Stimulated activated CD8-positive, alpha-beta memory T cell treated with anti-CD3 and anti-CD28 coated beads, Interleukin-4, amount 100 ng/mL, for 48 hours (primary cell): ENCODE results near the gene GRAMD1A.
"Not testable (repeated sequence)": the region's sequence is repeated elsewhere in the genome, so short reads cannot be mapped to it uniquely, and the experiment has no call there.

Experiments used
- DNase-seq: peaks from one replicate; pipeline ENCODE4 v3.0.0-alpha.2; 2020

Gene GRAMD1A

DNA sequence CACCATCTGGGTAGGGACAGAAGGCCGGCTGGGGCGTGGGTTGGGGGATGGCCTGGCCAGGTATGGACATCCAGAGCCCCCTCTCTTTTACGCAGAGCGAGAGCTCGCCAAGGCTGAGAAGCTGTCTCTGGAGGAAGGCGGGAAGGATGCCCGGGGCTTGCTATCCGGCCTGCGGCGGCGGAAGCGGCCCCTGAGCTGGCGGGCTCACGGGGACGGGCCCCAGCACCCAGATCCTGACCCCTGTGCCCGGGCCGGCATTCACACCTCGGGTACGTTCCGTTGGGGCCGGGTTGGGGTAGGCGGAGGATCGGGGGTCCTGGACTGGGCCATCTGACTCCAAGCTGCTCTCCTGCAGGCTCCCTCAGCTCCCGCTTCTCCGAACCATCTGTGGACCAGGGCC is 21.5 kb downstream of the GRAMD1A start:
- no peak for DNase-seq

DNA sequence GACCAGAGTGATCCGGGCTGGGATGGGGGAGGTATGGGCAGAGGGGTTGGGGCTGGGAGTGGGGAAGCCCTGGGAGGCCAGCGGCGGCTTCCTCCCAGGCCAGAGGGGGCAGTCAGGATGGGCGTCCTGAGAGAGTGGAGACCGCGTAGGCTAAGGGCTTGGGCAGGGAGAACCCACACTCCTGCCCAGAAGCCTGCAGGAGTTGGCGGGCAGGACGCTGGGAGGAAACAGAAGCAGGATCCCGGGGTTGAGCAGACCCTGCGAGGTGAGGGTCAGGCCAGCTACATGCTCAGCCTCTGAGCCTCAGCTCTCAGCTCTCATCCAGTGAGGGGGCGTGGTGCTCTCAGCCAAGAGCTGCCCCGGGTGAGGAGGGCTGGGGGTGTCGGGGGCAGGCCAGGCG is 22.3 kb downstream of the GRAMD1A start:
- no peak for DNase-seq

DNA sequence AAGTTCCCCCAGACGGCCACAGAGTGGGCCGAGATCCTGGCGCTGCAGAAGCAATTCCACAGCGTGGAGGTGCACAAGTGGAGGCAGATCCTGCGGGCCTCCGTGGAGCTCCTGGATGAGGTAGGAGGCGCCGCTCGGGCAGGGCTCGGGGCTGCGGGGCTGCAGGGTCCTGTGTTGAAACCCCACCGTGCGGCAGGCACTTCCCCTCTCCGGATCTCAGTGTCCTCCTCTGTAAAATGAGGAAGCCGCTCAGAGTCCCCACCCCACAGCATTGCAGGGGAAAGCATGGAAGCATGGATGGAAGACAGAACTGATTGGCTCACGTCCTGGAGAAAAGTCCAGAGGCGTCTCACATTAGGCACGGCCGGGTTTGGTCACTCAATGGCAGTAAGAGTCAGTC is 23.3 kb downstream of the GRAMD1A start:
- DNase-seq: no peak

DNA sequence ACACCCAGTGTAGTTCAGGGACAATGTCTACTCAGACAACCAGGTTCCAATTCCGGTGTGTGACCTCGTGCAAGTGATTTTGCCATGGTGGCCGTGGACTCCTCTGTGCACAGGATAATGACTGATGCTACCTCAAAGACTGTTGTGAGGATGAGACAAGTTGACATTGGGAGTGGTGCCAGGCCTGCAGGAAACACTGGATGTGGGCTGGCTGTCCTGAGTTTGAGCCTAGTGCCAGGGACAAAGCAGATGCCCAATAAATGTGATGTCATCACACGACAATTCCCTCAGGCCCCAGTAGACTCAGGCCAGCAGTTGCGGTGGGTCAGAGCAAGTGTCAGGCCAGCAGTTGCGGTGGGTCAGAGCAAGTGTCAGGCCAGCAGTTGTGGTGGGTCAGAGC is 24.0 kb downstream of the GRAMD1A start:
- no peak for DNase-seq

DNA sequence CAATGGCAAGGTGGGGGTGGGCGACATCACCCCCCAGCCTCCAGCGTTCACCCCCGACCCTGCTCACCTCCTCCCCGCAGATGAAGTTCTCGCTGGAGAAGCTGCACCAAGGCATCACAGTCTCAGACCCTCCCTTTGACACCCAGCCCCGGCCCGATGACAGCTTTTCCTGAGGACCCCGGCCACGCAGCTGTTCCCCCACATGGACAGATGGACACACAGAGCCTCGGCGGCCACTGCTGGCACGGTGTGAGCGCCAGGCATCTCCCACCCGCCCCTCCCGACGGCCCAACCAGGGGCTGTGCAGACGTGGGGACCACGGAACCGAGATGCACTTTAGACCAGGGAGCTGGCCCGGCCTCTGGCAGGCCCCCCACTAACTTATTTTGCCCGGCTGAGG is 25.8 kb downstream of the GRAMD1A start:
- DNase-seq: no peak

DNA sequence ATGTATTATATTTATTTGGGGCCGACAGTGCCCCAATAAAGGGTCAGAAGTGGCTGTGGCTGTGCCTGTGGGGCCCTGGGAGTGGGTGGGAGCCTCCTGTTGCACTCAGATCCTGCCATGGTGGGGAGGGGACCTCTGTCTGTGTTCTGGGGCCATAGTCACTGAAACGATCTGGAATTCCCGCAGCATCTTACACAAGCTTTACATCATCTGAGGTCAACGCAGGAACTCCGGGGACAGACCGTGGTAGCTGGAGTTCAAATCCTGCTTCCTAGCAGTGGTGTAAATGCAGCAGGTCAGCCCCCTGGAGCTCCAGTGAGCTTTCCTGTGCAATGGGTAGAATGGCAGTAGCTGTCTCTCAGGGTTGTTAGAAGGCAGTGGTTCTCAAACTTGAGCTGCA is 26.3 kb downstream of the GRAMD1A start:
- no peak for DNase-seq

DNA sequence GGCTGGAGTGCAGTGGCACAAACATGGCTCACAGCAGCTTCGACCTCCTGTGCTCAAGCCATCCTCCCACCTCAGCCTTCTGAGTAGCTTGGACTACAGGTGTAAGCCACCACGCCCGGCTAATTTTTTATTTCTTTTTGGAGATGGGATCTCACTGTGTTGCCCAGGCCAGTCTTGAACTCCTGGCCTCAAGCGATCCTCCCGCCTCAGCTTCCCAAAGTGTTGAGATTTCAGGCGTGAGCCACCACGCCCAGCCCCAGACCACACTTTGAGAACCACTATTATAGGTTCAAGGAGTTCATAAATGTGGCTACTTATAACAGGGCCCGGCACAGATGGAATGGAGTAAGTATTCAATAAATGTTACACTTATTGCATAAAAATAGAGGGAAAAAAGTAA is 26.9 kb downstream of the GRAMD1A start:
- no peak for DNase-seq

DNA sequence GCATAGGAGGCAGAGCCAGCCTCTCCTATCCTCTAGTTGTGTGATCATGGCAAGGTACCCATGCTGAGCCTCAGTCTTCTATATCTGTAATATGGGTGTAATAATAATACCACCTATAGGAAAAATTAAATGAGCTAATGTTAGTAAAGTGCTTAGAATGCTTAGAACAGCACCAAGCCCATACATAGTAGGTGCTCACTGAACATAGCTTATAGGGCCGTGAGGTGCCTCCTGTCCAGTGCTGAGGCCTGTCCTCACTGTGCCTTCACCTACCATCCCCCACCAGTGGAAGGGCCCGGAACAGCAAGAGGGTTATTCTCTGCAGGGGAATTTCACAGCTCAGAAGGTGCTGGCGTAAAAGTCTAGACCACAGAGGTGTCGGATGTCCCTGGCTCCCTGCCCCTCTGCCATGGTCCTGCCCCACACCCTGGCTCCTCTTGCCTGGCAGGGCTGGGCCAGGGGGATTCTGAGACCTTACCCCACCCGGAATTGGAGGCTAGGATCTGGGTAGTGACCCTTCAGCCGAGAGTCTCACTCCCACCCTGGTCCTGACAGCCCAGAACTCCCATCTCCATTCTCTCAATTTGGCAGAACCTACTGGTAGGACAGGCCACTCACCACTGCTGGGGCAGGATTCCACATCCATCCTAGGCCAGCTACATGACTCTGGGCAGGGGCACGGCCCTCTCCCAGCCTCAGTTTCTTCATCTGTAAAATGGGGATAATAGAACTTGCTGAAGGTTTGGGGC is 27.9 kb downstream of the GRAMD1A start:
- no peak for DNase-seq

DNA sequence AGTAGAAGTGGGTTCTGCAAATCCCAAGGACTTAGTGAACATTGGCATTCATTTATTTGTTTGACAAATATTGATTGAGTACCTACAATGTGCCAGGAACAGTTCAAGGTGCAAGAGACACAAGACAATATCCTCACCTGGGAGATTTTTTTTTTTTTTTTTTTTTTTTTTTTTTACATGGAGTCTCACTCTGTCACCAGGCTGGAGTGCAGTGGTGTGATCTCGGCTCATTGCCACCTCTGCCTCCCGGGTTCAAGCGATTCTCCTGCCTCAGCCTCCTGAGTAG is 28.4 kb downstream of the GRAMD1A start:
- not testable (repeated sequence) for DNase-seq

DNA sequence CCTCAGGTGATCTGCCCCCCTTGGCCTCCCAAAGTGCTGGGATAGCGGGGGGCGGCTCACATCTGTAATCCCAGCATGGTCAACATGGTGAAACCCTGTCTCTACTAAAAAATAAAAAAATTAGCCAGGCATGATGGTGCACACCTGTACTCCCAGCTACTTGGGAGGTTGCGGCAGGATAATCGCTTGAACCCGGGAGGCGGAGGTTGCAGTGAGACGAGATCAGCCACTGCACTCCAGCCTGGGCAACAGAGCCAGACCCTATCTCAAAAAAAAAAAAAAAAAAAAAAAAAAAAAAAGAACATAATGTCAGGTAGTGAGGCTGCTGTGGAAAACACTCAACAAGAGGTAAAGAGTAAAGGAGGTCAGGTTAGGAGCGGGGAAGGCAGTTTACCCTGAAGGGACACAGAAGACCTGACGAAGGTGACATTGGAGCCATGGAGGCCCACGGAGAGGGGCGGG is 29.2 kb downstream of the GRAMD1A start:
- DNase-seq: not testable (repeated sequence)

DNA sequence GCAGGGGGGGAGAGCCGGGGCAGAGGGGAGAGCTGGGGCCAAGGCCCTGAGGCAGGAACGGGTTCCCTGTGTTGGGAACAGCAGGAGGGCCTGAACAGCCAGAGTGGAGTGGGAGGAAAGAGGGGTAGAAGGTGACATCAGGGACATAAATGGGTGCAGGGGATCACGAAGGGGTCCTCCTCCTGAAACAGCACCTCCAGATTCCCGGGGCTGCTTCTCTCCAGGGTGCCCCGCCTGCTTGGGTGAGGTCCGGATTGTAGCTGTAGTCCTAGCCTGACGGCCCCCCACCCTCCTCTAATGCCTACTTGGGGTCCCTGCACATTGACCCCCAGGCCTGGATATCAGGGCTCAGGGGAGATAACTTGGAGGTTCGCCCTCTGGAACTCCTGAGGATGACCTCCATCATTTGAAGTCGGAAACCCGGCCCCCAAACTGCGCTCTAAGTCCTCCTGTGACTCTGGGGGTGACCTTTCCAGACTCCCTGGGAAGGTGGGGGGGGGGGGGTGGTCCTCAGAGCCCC is 29.7 kb downstream of the GRAMD1A start:
- DNase-seq: no peak

DNA sequence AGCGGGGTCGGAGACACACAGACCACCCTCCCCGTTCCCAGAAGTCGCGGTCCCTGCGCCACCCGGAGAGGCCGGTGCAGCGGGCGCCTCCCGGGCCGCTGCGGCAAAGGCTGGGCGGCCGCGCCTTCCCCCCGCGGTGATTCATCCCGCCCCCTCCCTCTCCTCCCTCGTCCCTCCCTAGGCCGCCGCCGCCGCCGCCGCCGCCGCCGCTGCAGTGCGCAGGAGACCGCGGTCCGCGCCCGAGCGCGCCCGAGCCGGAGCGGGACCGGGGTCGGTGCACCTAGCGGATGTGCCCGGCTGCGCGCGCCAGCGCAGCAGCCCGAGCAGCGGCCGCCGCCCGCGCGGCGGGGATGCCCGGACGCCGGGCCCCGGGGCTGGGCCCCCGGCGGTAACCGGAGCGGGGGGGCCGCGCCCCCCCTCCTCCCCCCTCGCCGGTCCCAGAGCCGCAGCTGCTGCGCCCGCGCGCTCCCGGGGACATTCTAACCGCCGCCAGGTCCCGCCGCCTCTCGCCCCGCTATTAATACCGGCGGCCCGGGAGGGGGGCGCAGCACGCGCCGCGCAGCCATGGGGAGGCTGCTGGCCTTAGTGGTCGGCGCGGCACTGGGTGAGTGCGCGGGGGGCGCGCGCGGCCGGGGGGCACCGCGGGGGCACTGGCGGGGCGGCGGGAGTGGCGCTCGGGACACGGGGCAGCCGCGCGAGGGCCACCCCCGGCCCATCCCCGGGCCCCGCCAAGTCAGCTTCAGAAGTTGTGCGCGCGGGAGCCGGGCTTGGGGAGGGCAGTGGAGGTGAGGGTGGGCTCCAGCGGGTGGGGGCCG is 30.3 kb downstream of the GRAMD1A start, which contains the start of gene SCN1B:
Gene SCN1B (plus strand): TSS at position 214 of the 815 bp plus-strand sequence. CDS start 351 bp downstream, at position 565.
- peak; percentile 81 for DNase-seq

DNA sequence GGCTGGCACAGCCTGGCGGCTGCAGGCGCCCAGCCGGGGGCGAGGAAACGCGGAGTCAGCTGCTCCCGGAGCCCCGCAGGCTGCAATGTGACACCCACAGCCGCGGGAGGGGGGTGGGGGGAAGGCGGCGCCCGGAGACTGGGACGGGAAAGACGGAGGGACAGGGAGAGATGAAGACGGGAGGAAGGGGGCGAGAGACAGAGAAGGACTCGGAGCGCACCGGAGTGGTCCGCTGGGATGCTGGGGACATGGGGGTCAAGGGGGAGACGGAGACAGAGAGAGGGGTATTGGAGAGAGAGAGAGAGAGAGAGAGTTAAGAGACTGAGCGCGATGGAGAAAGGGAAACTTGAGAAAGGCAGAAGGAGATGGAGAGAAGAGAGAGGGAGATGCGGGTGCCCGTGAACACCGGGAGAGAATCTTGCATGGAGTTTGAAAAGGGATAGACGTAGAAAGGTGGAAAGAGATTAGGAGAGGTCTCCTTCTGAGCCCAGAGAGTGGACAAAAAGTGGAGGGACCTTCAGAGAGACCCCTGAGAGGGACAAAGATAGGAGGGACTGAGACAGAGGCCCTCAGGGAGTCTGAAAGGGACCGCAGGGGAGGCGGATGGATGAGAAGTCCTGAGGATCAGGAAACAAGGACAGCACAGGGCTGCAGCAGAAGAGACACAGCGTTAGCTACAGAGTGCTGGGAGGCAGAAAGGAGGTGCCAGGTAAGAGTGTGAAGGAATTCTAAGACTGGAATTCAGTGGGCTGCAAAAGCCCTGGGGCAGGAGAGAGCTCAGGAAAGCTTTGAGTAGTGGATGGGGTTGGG is 31.2 kb downstream of the GRAMD1A start:
- no peak for DNase-seq

DNA sequence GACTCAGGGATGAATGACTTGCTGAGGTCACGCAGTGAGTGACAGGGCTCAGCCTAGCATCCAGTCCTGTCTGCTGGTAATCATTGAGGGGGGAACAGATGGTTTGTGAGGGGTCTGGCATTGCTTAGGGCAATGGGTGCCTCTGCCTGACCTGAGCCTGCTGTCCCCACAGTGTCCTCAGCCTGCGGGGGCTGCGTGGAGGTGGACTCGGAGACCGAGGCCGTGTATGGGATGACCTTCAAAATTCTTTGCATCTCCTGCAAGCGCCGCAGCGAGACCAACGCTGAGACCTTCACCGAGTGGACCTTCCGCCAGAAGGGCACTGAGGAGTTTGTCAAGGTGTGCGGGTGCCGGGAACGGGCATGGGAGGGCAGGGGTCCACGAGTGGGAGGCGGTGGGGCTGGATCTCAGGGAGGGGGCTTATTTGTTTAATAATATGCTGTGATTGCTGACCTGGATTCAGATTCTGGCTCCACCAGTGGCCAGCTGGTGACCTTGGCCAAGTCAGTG is 32.3 kb downstream of the GRAMD1A start:
- no peak for DNase-seq

DNA sequence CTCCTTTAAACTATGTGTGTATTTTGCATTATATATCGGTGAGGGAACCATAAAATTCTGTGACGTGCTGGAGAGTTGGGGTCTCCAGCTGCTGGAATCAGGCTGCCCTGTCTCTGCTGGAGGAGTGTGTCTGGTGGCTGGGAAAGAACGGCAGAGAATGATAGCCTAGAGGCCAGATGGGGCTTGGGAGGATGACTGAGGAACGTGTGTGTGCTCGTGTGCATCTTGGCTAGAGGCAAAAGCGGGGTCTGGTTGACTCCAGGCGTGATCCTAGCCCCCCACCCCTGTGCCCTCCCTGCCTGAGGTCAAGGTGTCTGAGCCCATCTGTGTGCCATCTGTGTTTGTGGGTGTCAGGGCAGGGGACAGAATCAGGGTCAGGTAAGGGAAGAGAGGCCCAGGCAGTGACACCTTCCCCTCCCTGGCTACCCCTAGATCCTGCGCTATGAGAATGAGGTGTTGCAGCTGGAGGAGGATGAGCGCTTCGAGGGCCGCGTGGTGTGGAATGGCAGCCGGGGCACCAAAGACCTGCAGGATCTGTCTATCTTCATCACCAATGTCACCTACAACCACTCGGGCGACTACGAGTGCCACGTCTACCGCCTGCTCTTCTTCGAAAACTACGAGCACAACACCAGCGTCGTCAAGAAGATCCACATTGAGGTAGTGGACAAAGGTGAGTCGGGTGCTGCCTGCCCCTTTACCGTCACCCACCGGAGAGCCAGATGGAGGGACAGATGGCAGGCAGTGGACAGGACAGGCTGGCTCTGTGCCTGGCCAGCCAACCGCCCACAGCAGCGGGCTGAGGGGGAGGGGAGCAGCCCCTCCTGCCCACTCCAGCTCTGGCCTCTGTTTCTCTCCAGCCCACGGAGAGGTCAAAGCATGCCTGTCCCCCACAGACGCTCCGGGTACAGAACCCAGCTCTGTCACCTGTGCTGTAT is 33.2 kb downstream of the GRAMD1A start:
- DNase-seq: no peak

DNA sequence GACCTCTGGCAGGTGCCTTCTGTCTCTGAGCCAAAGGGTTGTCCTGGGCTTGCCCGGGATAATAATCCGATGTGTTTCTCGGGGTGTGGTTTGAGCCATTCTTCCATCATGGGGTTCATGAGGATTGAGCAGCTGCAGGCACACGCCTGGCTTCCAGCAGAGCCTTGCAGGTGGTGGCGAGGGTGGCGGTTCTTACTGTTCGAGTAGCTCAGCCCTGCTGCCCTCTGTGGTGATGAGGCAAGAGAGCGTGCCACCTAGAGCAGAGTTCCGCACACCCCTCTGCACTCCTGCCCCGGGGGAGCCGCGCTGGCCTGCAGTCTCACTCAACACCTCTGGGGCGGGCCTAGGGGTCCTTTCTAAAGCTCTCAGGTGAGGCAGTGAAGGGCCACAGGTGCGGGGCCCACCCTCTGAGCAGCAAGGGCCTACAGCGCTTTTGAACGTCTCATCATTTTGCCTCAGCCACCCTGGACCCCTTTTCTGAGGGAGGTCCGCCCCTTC is 33.9 kb downstream of the GRAMD1A start:
- DNase-seq: no peak

DNA sequence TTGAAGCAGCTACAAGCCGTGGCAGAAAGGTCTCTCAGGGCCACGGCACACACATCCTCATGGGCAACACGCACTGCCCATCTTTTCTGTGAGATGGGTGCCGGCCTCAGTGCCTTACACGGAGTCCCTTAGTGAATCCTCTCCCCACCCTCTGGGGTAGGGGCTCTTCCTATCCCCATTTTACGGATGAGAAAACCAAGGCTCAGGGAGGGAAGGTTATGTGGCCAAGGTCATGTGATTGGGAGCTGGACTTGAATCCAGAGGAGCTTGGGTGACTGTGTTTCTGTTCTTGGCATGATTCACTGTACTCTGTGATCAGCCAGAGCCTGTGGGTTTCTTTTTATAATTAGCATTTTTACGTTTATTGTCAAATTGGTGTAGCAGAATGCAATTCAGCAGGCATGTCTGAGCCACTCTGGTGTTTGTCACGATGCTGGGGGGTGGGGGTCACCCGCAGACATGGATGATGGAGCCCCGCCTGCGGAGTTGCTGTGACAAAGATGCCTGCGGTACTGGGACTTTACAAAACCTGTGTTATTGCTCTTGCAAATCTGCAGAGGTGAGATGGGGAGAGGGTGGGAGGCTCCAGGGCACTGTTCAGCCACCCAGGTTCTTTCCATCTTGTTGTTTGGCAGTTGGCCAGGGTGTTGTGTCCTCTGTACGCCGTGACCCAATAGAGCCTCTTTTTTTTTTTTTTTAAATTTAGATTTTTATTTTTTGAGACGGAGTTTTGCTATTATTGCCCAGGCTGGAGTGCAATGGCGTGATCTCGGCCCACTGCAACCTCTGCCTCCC is 34.7 kb downstream of the GRAMD1A start:
- DNase-seq: no peak

DNA sequence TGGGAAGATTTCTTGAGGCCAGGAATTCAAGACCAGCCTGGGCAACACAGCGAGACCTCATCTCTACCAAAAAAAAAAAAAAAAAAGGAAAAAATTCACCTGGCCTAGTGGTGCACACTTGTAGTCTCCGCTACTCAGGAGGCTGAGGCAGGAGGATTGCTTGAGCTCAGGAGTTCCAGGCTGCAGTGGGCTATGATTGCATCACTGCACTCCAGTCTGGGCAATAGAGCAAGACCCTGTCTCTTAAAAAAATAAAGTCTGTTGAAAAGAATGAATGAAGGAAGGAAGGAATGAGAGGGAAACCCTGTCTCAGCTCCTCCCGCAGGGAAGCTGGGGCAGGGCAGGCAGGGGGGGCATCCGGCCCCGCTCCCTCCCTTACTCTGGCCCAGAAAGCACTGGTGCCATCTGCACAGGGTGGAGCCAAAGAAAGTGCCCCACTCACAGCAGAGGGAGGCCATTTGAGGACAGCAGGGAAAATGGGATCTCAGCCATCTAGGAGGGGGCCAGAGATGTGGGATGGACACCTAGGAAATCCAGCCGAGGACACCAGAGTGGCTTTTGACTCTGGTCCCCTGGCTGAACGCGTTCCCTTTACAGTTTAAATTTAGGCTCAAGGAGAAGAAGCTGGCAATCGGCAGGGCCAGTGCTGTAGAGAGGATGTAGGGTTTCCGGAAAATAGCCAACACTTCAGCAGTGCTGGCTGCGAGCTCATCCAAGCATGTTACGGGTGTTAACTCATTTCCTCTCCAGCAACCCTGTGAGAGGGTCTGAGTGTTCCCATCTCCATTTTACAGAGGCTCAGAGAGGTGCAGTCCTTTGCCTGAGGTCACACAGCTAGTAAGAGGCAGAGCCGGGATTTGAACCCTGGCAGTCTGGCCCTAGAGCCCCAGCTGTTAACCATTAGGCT is 37.8 kb downstream of the GRAMD1A start:
- DNase-seq: no peak

DNA sequence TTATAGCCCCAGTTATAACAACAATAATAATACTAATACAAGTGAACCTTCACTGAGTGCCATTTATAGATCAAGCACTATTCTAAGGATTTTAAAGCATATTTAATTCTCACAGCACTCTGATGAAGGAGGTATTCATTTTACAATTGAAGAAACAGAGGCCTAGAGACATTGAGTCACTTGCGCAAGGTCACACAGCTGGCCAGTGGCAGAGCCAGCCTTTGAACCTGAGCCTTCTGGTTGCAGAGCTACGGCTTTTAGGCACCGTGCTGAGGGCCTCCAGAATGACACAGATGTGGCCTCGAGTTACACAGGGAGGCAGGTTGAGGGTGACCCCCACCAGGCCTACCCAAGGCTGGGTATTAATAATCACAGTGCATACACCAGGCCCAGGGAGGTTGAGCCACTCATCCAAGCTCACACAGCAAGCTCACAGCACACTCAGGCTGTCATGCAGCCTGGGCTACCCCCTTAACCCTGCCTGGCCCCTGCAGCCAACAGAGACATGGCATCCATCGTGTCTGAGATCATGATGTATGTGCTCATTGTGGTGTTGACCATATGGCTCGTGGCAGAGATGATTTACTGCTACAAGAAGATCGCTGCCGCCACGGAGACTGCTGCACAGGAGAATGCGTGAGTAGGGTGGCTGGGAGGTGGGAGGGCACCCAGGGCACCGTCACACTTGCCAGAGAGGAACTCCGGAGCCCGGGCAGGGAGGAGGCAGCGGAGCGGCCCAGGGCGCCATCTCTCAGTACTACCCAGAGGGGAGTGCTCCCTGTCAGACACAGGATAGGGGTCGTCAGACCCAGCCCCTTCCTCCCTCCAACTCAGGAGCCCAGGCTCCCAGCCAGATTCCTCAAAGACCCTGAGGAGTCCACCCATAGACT is 38.7 kb downstream of the GRAMD1A start:
- no peak for DNase-seq
